NT2/D1 (cell line): ENCODE measurements around the gene DDX42.

Experiments
- YY1 ChIP-seq: IDR thresholded peaks from 2 replicates; pipeline ENCODE4 v1.6.1; 2011; ENCODE audit not compliant: insufficient read length, insufficient read depth
- ZNF274 ChIP-seq: IDR thresholded peaks from 2 replicates; pipeline ENCODE4 v1.6.1; 2011; ENCODE audit warnings: mild to moderate bottlenecking, low read depth, low read length

DNA sequence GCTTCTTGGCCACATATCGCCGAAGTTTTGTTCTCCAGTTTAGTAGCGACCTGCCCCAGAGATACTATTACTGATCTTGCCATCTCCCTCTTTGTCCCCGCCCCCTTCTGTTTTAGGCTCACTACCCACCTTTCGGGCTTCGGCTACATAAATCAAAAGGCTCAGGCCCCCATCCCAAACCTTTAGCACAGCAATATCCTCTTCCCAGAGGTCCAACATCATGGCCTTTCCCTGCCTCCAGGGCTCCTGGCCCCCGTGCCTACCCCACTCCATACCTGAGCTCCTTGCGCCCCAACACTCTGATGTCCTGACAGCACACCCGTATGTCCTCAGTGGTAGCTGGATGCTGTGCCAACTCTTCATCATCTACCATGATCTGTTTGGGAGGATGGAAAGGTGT is 50.4 kb downstream of the DDX42 start:
- TF ChIP-seq ZNF274 (no peak), YY1 (no peak)
